Body of pancreas (tissue), 4 donors: ENCODE measurements around the gene RBMS1. TPM values are rescaled to one million over a fixed set of nuclear protein-coding genes. Genes with fewer than 3 reads are reported as not detected.
A peak's percentile ranks its signal among the peaks of the same experiment; 100 is the strongest.

Experiments used
- ATAC-seq: fragments of 150-250 bp; one replicate; pipeline ENCODE4 v1.9.1; 2016
- DNase-seq, 4 donors: peaks; one replicate each; pipeline ENCODE4 v3.0.0-alpha.2; 2019
- H3K27ac ChIP-seq, 4 donors: fragments of 200-600 bp; sonication (generic); 1 replicate in 3 of 4; 2 replicates in 1 of 4; pipeline versions ENCODE4 v1.5.1 to v1.6.1; 2016 to 2019; ENCODE audit warnings: mild to moderate bottlenecking in 1 of 4, mixed read lengths in 1 of 4, moderate library complexity in 1 of 4
- H3K27me3 ChIP-seq, 2 donors: fragments of 200-600 bp; sonication (generic); one replicate each; pipeline ENCODE4 v1.6.0; 2016; ENCODE audit warnings: mild to moderate bottlenecking in 1 of 2
- H3K36me3 ChIP-seq, 2 donors: fragments of 200-600 bp; sonication (generic); replicated peaks in 1 of 2; 2 replicates each; pipeline ENCODE4 v1.5.1; 2016; ENCODE audit warnings: low read depth in 2 of 2; ENCODE audit not compliant: insufficient read depth in 1 of 2
- H3K4me1 ChIP-seq: fragments of 200-600 bp; sonication (generic); one replicate; pipeline ENCODE4 v1.6.0; 2016
- H3K4me3 ChIP-seq, 2 donors: fragments of 200-600 bp; sonication (generic); 1 replicate in 1 of 2; 2 replicates in 1 of 2; pipeline ENCODE4 v1.5.1; 2016 to 2019
- H3K9me3 ChIP-seq, 3 donors: fragments of 200-600 bp; sonication (generic); 1 replicate in 2 of 3; 2 replicates in 1 of 3; pipeline ENCODE4 v1.5.1; 2016
- POLR2A ChIP-seq, 3 donors: fragments of 450-650 bp; IDR thresholded peaks; one replicate each; pipeline ENCODE4 v1.6.1; 2016; ENCODE audit warnings: antibody characterized with exemption in 3 of 3, mild to moderate bottlenecking in 2 of 3
- WGBS, 2 donors: methylation state at CpG; one replicate each; pipeline ENCODE4 v1.1.5; 2017; 5-methylcytosine and 5-hydroxymethylcytosine counted together
- intact Hi-C: fragments of 100-400 bp; cut with DNase I; formaldehyde crosslinking; loops from one replicate; pipeline ENCODE4 v1.15.1; 2023
- total RNA-seq, 2 donors: library from RNA; depleted of rRNA; stranded (reverse); fragments of >200 nt; gene quantifications; one replicate each; pipeline ENCODE4 v1.1.0, GENCODE V29; 2016
- TF ChIP-seq, protein P1 (sequence below), 7 experiments: fragments of 450-650 bp in 4 of 7; fragments of 200-600 bp in 3 of 7; sonication (generic) in 3 of 7; IDR thresholded peaks; one replicate each; pipeline ENCODE4 v1.5.1; 2016 to 2019; ENCODE audit warnings: antibody characterized with exemption in 7 of 7

Gene RBMS1
- total RNA-seq, 2 donors from 2014 or later, result 21.3 to 23.7 TPM

- 61 to 82% methylated on average over 2 of the region's 2 CpGs for whole genome bisulfite sequencing, 2 donors
- Histone ChIP-seq H3K27ac (no peak overlapping the region), H3K27me3 (no peaks in the 10 kb centered on the region), H3K36me3 (no peaks in the 10 kb centered on the region), H3K9me3 (no peaks in the 10 kb centered on the region), H3K4me3 (no peak overlapping the region), H3K4me1 (peaks cover 4% of the 10 kb centered on the region)
- DNase-seq (no peak), ATAC-seq (no peak)
- intact Hi-C loops, result no loop called here
- no peak for TF ChIP-seq POLR2A (IDR thresholded peaks at IDR 0.05)
- TF ChIP-seq, protein P1, sequence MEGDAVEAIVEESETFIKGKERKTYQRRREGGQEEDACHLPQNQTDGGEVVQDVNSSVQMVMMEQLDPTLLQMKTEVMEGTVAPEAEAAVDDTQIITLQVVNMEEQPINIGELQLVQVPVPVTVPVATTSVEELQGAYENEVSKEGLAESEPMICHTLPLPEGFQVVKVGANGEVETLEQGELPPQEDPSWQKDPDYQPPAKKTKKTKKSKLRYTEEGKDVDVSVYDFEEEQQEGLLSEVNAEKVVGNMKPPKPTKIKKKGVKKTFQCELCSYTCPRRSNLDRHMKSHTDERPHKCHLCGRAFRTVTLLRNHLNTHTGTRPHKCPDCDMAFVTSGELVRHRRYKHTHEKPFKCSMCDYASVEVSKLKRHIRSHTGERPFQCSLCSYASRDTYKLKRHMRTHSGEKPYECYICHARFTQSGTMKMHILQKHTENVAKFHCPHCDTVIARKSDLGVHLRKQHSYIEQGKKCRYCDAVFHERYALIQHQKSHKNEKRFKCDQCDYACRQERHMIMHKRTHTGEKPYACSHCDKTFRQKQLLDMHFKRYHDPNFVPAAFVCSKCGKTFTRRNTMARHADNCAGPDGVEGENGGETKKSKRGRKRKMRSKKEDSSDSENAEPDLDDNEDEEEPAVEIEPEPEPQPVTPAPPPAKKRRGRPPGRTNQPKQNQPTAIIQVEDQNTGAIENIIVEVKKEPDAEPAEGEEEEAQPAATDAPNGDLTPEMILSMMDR (IDR thresholded peaks at IDR 0.05), result no peak
Observed at GRCh38 chr2:160411955-160412354, 81.7 kb downstream of the RBMS1 start.

GRCh38 chr2:160411167-160411566, 82.4 kb downstream of the RBMS1 start:
- no peaks in the 10 kb centered on the region for H3K27me3 ChIP-seq
- DNase-seq (peak in 1 of 4 donors; percentile 22), ATAC-seq (no peak)
- no peak overlapping the region for H3K27ac ChIP-seq
- H3K4me1 ChIP-seq, result peaks cover 4% of the 10 kb centered on the region
- H3K9me3 ChIP-seq, result no peaks in the 10 kb centered on the region
- intact Hi-C loops, result no loop called here
- H3K4me3 ChIP-seq, result no peak overlapping the region
- WGBS, 2 donors, result 32 to 57% methylated on average over 1 of the region's 1 CpG
- TF ChIP-seq POLR2A (IDR thresholded peaks at IDR 0.05), result no peak
- TF ChIP-seq, protein P1 (IDR thresholded peaks at IDR 0.05), result no peak
- H3K36me3 ChIP-seq, result no peaks in the 10 kb centered on the region

- Histone ChIP-seq H3K9me3 (no peaks in the 10 kb centered on the region), H3K36me3 (no peaks in the 10 kb centered on the region), H3K4me3 (no peak overlapping the region), H3K27me3 (no peaks in the 10 kb centered on the region), H3K27ac (no peak overlapping the region), H3K4me1 (peaks cover 4% of the 10 kb centered on the region)
- 62 to 77% methylated on average over 1 of the region's 1 CpG for WGBS, 2 donors
- ATAC-seq, result no peak
- intact Hi-C loops, result no loop called here
- no peak for TF ChIP-seq POLR2A (IDR thresholded peaks at IDR 0.05)
- TF ChIP-seq, protein P1 (IDR thresholded peaks at IDR 0.05), result no peak
- DNase-seq, result no peak
Observed at GRCh38 chr2:160409480-160409879, 84.1 kb downstream of the RBMS1 start.

DNA sequence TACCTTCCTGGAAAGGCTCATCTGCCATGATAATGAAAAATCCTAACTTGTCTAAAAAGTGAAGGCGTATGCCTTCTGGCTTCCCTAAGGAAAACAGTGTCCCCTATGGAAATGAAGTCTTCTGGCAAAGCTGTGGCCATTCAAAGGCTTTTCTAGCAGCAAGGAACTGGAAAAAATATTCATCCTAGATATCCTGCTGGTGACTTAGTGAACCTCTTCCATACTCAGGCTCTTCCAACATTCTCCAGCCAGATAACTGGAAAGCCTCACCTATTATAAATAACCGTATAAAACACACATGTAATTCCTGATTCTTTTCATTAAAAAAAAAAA, 84.7 kb downstream of the RBMS1 start:
- no peak overlapping the region for H3K4me3 ChIP-seq
- TF ChIP-seq, protein P1 (IDR thresholded peaks at IDR 0.05), result no peak
- TF ChIP-seq POLR2A (IDR thresholded peaks at IDR 0.05), result no peak
- H3K4me1 ChIP-seq, result peaks cover 4% of the 10 kb centered on the region
- 86 to 100% methylated on average over 2 of the region's 2 CpGs for WGBS, 2 donors
- no peaks in the 10 kb centered on the region for H3K27me3 ChIP-seq
- ATAC-seq (no peak), DNase-seq (no peak)
- peak overlapping the region in 1 of 4 donors; percentile 0 for H3K27ac ChIP-seq
- H3K36me3 ChIP-seq, result no peaks in the 10 kb centered on the region
- intact Hi-C loops, result no loop called here
- no peaks in the 10 kb centered on the region for H3K9me3 ChIP-seq

GRCh38 chr2:160408173-160408958, 85.2 kb downstream of the RBMS1 start:
- intact Hi-C loops, result no loop called here
- Histone ChIP-seq H3K27ac (peak overlapping the region in 3 of 4 donors; percentile 2 to 83 (median 4)), H3K27me3 (no peaks in the 10 kb centered on the region), H3K4me1 (peaks cover 4% of the 10 kb centered on the region), H3K9me3 (no peaks in the 10 kb centered on the region), H3K36me3 (no peaks in the 10 kb centered on the region), H3K4me3 (no peak overlapping the region)
- DNase-seq, result no peak
- TF ChIP-seq, protein P1 (IDR thresholded peaks at IDR 0.05), result no peak
- TF ChIP-seq POLR2A (IDR thresholded peaks at IDR 0.05), result no peak
- ATAC-seq, result no peak
- 60 to 68% methylated on average over 34 of the region's 34 CpGs for WGBS, 2 donors
